Panc1 (cell line): ENCODE data around the gene MCCC2.

Experiments
- SIN3A ChIP-seq: IDR thresholded peaks from 2 replicates; pipeline ENCODE4 v1.6.1; 2012; ENCODE audit warnings: low read depth, mild to moderate bottlenecking, low read length, moderate library complexity, borderline replicate concordance; ENCODE audit not compliant: insufficient read depth
- TF ChIP-seq, protein P1 (sequence below): fragments of 450-650 bp; IDR thresholded peaks from 2 replicates; pipeline ENCODE4 v1.5.1; 2017; ENCODE audit warnings: mild to moderate bottlenecking

DNA sequence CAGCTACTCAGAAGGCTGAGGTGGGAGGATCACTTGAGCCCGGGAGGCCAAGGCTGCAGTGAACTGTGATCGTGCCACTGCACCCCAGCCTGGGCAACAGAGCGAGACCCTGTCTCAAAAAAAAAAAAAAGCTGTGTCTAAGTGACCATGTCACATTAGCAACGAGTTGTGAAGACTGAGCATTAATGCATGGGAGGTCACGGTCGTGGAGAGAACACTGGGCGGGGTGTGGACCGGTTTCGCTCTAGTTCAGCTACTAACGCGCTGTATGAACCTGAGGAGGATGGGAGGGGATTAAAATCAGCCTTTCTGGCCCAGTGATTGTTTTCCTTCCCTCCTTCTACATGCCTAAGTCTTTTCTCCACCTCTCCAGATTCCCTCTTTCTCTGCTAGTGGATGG, 75.2 kb downstream of the MCCC2 start:
- TF ChIP-seq, protein P1, sequence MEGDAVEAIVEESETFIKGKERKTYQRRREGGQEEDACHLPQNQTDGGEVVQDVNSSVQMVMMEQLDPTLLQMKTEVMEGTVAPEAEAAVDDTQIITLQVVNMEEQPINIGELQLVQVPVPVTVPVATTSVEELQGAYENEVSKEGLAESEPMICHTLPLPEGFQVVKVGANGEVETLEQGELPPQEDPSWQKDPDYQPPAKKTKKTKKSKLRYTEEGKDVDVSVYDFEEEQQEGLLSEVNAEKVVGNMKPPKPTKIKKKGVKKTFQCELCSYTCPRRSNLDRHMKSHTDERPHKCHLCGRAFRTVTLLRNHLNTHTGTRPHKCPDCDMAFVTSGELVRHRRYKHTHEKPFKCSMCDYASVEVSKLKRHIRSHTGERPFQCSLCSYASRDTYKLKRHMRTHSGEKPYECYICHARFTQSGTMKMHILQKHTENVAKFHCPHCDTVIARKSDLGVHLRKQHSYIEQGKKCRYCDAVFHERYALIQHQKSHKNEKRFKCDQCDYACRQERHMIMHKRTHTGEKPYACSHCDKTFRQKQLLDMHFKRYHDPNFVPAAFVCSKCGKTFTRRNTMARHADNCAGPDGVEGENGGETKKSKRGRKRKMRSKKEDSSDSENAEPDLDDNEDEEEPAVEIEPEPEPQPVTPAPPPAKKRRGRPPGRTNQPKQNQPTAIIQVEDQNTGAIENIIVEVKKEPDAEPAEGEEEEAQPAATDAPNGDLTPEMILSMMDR: no peak
- TF ChIP-seq SIN3A: no peak
